ENCODE data around the gene IGSF9B.

Gene IGSF9B

DNA sequence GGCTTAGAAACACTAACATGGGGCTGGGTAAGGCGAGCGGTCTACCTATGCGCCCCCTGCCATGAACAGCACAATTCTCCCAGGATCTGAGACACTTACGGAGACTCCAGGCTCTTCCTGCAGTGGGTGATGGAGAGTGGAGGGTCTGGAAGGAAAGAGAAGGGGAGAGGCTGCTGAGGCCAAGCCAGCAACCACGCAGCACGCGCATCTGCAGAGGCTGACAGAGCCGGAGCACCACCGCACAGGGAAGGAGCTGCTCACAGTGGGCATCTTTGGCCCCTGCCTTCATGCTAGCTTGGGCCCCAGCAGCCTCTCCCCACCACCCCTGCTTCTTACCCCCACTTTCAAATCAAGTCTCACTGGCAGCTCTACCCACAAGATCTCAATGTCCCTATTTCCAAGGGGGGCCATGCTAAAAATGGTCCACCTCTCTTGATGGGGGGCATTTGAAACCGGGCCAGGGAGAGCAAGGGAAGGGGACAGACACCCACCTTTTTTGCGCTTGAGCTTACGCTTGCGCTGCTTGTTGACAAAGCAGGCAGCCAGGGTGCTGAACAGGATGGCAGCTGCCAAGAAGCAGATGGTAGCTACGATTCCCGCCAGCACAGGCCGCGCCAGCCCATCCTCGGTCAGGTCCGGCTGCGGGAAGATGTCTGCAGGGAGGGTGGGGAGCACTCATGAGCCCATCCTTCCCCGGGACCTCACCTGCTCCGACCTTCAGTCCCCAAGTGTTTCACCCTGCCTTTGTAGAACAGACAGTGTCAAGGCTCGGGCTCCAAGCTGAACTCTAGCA lies 34.5 kb downstream of the IGSF9B start:
- H3K4me3 ChIP-seq (ENCODE audit: low read depth, low read length) = no peak overlapping the region
- TF ChIP-seq, protein P1, sequence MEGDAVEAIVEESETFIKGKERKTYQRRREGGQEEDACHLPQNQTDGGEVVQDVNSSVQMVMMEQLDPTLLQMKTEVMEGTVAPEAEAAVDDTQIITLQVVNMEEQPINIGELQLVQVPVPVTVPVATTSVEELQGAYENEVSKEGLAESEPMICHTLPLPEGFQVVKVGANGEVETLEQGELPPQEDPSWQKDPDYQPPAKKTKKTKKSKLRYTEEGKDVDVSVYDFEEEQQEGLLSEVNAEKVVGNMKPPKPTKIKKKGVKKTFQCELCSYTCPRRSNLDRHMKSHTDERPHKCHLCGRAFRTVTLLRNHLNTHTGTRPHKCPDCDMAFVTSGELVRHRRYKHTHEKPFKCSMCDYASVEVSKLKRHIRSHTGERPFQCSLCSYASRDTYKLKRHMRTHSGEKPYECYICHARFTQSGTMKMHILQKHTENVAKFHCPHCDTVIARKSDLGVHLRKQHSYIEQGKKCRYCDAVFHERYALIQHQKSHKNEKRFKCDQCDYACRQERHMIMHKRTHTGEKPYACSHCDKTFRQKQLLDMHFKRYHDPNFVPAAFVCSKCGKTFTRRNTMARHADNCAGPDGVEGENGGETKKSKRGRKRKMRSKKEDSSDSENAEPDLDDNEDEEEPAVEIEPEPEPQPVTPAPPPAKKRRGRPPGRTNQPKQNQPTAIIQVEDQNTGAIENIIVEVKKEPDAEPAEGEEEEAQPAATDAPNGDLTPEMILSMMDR (IDR thresholded peaks at IDR 0.05; ENCODE audit: control insufficient read depth, extremely low read depth, insufficient read depth) = no peak
- DNase-seq (ENCODE audit: low read depth) = no peak

DNA sequence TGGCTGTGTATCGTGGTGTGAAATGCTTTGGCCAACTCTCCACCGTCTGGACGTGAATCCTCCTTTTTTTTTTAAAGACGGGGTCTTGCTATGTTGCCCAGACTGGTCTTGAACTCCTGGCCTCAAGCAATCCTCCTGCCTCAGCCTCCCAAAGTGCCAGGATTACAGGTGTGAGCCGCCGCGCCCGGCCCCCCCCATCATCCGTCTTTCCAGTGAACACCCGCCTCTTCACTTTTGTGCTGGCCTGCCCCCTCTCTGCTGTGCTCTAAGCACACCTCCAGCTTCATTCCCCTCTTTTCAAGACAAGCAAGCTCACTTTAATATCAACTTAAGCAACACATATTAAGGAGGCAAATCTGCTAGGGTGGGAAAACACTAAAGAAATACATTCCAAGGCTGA lies 35.3 kb downstream of the IGSF9B start:
- TF ChIP-seq, protein P1 (IDR thresholded peaks at IDR 0.05; ENCODE audit: control insufficient read depth, extremely low read depth, insufficient read depth) = no peak
- DNase-seq (ENCODE audit: low read depth) = no peak
- no peak overlapping the region for H3K4me3 ChIP-seq (ENCODE audit: low read depth, low read length)

DNA sequence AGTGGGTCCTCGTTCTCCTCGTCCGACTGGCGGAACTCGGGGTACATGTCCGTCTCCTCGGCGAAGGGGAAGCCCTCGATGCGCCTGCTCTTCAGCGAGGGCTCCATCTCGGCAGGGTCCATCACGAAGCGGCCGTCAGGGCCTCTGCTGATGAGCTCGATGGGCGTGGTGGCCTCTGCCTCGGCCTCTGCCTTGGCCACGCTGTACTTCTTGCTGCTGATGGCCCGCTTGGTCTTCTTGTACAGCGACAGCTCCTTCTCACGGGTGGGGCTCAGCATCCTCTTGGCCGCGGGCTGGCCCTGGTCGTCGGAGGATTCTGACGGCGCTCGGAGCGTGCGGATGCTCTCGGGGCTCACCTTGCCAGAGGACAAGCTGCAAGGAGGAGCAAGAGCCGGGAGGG lies 35.7 kb downstream of the IGSF9B start:
- DNase-seq (ENCODE audit: low read depth) = no peak
- no peak overlapping the region for H3K4me3 ChIP-seq (ENCODE audit: low read depth, low read length)

DNA sequence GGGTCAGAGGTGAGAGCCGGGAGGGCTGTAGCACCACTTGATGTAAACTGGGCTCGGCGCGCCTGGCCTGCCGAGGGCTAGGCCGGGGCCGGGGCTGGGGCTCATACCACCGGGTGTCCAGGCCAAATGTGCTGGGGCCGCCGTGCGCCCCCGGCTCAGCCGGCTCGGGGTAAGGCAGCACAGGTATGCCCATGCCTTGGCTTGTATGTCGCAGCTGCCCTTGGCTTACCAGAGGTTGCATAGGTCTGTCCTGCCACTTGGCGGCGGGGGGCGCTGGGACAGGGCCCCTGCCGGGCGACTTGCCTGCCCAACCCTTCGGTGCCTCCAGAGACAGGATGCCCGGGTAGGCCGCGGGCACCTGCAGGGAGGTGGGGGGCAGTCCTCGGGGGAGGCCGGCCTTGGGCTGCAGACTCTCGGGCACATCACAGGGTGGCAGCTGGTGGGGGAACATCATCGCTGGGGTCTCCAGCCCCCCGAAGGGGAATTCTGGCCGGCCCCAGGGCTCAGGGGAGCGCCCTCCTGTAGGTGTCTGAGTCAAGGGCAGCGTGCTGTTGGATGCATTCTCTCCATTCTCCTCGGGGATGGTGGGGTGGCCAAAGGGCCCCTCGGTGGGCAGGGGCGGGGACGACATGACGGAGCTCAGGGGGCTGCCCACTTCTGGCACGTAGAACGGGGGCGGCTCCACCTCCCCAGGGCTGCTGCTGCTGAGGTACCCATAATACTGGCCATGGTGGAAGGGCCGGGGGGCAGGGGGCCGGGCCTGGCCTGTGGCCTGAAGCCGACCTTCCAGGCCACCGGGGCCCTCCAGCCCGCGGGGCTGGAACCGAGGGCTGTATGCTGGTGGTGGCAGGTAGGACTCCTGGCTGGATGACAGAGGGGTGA lies 36.4 kb downstream of the IGSF9B start:
- TF ChIP-seq, protein P1 (IDR thresholded peaks at IDR 0.05; ENCODE audit: control insufficient read depth, extremely low read depth, insufficient read depth) = no peak
- no peak overlapping the region for H3K4me3 ChIP-seq (ENCODE audit: low read depth, low read length)
- no peak for DNase-seq (ENCODE audit: low read depth)

More for the DNA sequence above, 35.7 kb downstream of the IGSF9B start:
- TF ChIP-seq, protein P1 (IDR thresholded peaks at IDR 0.05; ENCODE audit: control insufficient read depth, extremely low read depth, insufficient read depth) = no peak

DNA sequence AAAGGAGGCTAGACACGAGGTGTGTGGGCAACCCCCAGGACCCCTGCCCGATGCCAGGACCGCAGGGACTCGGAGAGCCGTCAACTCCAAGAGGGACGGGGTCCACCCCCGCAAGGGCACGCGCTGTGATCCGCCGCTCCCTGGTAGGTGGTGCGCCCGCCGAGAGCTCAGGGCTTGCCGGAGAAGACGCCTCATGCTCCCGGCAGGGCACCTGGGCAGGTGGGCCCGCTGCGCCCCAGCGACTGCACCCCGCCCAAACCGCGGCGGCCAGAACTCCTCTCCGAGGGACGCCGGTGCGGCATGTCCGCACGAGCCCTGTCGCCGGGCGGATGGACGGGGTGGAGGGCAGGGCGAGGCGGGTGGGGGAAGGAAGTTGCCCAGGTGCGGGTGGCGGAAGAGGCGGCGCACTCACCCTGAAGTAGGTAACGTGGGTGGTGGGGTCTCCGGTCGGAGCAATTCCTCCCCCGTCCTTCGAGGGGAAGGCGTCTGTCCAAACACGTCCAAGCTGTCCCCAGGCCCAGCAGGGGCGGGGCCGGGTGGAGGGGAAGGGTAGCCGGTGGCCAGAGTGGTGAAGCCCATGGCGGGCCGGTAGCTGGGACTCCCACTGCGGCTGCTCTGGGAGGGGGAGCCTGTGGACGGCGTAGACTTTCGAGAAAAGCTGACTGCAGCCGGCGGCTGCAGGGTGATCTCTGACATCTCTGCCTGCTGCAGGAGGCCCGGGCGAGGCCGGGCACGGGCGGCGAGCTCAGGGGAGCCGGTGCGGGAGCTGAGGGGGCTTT lies 37.2 kb downstream of the IGSF9B start:
- no peak for DNase-seq (ENCODE audit: low read depth)

More for the DNA sequence above, 37.2 kb downstream of the IGSF9B start:
- no peak overlapping the region for H3K4me3 ChIP-seq (ENCODE audit: low read depth, low read length)
- TF ChIP-seq, protein P1 (IDR thresholded peaks at IDR 0.05; ENCODE audit: control insufficient read depth, extremely low read depth, insufficient read depth) = no peak
